ENCODE data around the gene FAM180B. TPM values are rescaled to one million over a fixed set of nuclear protein-coding genes. Genes with fewer than 3 reads are reported as not detected.

The FAM180B gene
- total and polyA plus RNA-seq, 2 of the 4 experiments (the other 2 are of a cell fraction): not detected

DNA sequence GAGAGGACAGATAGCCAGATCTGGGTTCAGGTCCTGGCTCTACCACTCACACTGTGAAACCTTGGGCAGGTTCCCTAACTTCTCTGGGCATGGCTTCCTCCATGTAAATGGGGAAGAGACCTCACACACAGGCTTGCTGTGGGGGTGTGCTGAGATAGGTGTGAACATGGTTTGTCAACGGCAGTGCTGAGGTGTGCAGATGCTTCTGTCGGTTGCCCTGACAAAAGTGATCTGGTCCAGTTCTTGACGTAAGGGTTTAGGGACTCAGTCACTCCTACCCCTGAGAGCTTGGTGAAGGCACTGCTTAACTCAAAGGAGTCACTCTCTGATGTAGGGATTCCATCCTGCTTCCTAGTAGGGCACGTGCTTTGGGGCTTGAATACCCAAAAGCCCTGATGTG lies 5.8 kb downstream of the FAM180B start:
- ATAC-seq (ENCODE audit: low read depth) (no peak), DNase-seq (no peak)
- Histone ChIP-seq H3K18ac (ENCODE audit: low read depth, low read length) (no peak overlapping the region), H4K8ac (ENCODE audit: low read depth in 2 of 2, low read length in 2 of 2) (no peak overlapping the region), H3K9me1 (ENCODE audit: insufficient read depth, low read length) (no peaks in the 10 kb centered on the region), H4K20me1 (ENCODE audit: insufficient read depth, low read length) (no peaks in the 10 kb centered on the region), H3K4me1 (ENCODE audit: control insufficient read depth, insufficient read depth, low read length) (no peaks in the 10 kb centered on the region), H3K23ac (ENCODE audit: low read depth, low read length) (no peak overlapping the region), H2BK15ac (ENCODE audit: low read depth, low read length) (no peak overlapping the region), H3K27me3 (ENCODE audit: control insufficient read depth, insufficient read depth, low read length) (peaks cover 57% of the 10 kb centered on the region), H3K14ac (replicated peaks; ENCODE audit: low read depth, low read length) (no peak overlapping the region), H2BK5ac (ENCODE audit: low read depth, low read length, poor library complexity, severe bottlenecking) (no peak overlapping the region), H3K27ac (ENCODE audit: insufficient read depth, low read length) (no peak overlapping the region), H3K9ac (ENCODE audit: low read depth, low read length) (no peak overlapping the region), H4K5ac (ENCODE audit: low read depth, low read length) (no peak overlapping the region), H4K91ac (ENCODE audit: insufficient read depth, low read depth, low read length) (no peak overlapping the region), H2BK20ac (ENCODE audit: low read depth, low read length) (no peak overlapping the region), H3K9me3 (ENCODE audit: control insufficient read depth, insufficient read depth, low read length) (peaks cover 3% of the 10 kb centered on the region), H3K36me3 (ENCODE audit: control insufficient read depth, insufficient read depth, low read length) (no peaks in the 10 kb centered on the region), H2AK9ac (replicated peaks; ENCODE audit: low read depth, low read length, poor library complexity) (no peak overlapping the region), H2BK120ac (ENCODE audit: low read depth, low read length) (no peak overlapping the region), H3K4me2 (ENCODE audit: low read depth, low read length) (no peak overlapping the region), H3K4me3 (ENCODE audit: insufficient read depth, low read depth, low read length) (no peak overlapping the region), H2AFZ (replicated peaks; ENCODE audit: low read length, poor library complexity) (no peak overlapping the region), H3K79me1 (ENCODE audit: low read depth in 1 of 2, low read length in 2 of 2) (no peaks in the 10 kb centered on the region), H3K4ac (ENCODE audit: low read depth, low read length) (no peak overlapping the region), H2AK5ac (ENCODE audit: low read depth, low read length) (no peak overlapping the region), H3K56ac (ENCODE audit: extremely low read depth, insufficient read depth, low read length) (no peak overlapping the region)
- ChIA-PET CTCF (no interaction called here), POLR2A (ENCODE audit: unreplicated experiment) (no interaction called here)
- dilution Hi-C loops (cut with HindIII; ENCODE audit: low sequenced_read_pairs, unreplicated experiment): no loop called here
- no TSS peak for BruUV-seq (replicated peaks)
- intact Hi-C loops (cut with micrococcal nuclease): no loop called here
- TF ChIP-seq SMC3 (IDR thresholded peaks at IDR 0.05; ENCODE audit: low read depth, low read length): no peak
- TF ChIP-seq, protein P1, sequence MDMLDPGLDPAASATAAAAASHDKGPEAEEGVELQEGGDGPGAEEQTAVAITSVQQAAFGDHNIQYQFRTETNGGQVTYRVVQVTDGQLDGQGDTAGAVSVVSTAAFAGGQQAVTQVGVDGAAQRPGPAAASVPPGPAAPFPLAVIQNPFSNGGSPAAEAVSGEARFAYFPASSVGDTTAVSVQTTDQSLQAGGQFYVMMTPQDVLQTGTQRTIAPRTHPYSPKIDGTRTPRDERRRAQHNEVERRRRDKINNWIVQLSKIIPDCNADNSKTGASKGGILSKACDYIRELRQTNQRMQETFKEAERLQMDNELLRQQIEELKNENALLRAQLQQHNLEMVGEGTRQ (IDR thresholded peaks at IDR 0.05; ENCODE audit: low read depth, low read length): no peak
- no peak for TF ChIP-seq BHLHE40 (IDR thresholded peaks at IDR 0.05; ENCODE audit: low read depth, low read length)
- TF ChIP-seq MXI1 (IDR thresholded peaks at IDR 0.05; ENCODE audit: borderline replicate concordance, low read depth, low read length): no peak
- TF ChIP-seq CEBPB (IDR thresholded peaks at IDR 0.05; ENCODE audit: low read depth, low read length): no peak
- TF ChIP-seq MAZ (IDR thresholded peaks at IDR 0.05; ENCODE audit: borderline replicate concordance, low read depth, low read length): no peak
- TF ChIP-seq FOS (IDR thresholded peaks at IDR 0.05; ENCODE audit: low read depth, low read length): no peak
- no peak for TF ChIP-seq MAFK (IDR thresholded peaks at IDR 0.05; ENCODE audit: low read depth, low read length)
- TF ChIP-seq RFX5 (IDR thresholded peaks at IDR 0.05; ENCODE audit: low read depth, low read length): no peak
- TF ChIP-seq, protein P2, sequence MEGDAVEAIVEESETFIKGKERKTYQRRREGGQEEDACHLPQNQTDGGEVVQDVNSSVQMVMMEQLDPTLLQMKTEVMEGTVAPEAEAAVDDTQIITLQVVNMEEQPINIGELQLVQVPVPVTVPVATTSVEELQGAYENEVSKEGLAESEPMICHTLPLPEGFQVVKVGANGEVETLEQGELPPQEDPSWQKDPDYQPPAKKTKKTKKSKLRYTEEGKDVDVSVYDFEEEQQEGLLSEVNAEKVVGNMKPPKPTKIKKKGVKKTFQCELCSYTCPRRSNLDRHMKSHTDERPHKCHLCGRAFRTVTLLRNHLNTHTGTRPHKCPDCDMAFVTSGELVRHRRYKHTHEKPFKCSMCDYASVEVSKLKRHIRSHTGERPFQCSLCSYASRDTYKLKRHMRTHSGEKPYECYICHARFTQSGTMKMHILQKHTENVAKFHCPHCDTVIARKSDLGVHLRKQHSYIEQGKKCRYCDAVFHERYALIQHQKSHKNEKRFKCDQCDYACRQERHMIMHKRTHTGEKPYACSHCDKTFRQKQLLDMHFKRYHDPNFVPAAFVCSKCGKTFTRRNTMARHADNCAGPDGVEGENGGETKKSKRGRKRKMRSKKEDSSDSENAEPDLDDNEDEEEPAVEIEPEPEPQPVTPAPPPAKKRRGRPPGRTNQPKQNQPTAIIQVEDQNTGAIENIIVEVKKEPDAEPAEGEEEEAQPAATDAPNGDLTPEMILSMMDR (conservative IDR thresholded peaks at IDR 0.05; ENCODE audit: low read depth, low read length): no peak
- TF ChIP-seq CHD1 (IDR thresholded peaks at IDR 0.05; ENCODE audit: low read depth, low read length): no peak
- TF ChIP-seq, protein P3, sequence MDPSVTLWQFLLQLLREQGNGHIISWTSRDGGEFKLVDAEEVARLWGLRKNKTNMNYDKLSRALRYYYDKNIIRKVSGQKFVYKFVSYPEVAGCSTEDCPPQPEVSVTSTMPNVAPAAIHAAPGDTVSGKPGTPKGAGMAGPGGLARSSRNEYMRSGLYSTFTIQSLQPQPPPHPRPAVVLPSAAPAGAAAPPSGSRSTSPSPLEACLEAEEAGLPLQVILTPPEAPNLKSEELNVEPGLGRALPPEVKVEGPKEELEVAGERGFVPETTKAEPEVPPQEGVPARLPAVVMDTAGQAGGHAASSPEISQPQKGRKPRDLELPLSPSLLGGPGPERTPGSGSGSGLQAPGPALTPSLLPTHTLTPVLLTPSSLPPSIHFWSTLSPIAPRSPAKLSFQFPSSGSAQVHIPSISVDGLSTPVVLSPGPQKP (IDR thresholded peaks at IDR 0.05; ENCODE audit: borderline replicate concordance, low read depth, low read length): no peak
- TF ChIP-seq POLR2A (IDR thresholded peaks at IDR 0.05; ENCODE audit: low read depth, low read length): no peak
- TF ChIP-seq RCOR1 (IDR thresholded peaks at IDR 0.05; ENCODE audit: insufficient replicate concordance, low read length): no peak
- TF ChIP-seq NFE2L2 (IDR thresholded peaks at IDR 0.05; ENCODE audit: low read depth, low read length): no peak
- TF ChIP-seq RAD21 (IDR thresholded peaks at IDR 0.05; ENCODE audit: low read length): no peak
- in situ Hi-C loops (cut with MboI; ENCODE audit: low sequenced_read_pairs): no loop called here
- WGBS, 2 experiments (ENCODE audit: extremely low coverage in 2 of 2, insufficient read length in 1 of 2): 75% methylated on average over 2 of the region's 4 CpGs; no CpG with 5 or more reads in 1 of the 2 experiments
